ENCODE measurements around the gene KCNH1. TPM values are rescaled to one million over a fixed set of nuclear protein-coding genes. Genes with fewer than 3 reads are reported as not detected.

Gene KCNH1
- total RNA-seq, 5 donors from 2014 or later (not counting 1 experiment from before 2014, with no cell fraction given), result not detected

DNA sequence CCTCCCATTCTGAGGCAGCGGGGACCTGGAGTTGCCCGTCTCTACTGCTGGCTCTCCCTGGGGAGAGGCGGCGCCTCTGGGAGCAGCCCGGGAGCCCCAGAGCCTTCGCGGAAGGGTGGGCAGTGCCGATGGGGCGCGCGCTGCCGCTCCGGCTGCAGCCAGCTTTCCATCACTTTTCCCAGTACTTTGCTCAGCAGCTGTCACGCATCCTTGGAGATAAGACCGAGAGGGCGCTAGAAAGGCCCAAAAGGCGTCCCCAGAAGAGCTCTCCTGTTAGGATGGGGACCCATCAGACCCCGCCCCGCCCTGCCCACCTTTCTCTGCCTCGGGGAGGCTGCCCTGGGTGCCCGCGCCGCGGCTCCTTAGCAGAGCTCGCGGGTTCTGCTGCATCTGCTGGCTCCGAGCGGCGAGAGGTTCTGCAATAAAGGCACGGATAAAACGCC is 534 bp downstream of the KCNH1 start:
- 4% methylated on average over 31 of the region's 31 CpGs for WGBS (ENCODE audit: insufficient coverage)
- DNase-seq (peak in 19 of 35 experiments; percentile 3 to 34 (median 13)), ATAC-seq (replicated peaks in 1 of 4) (peak; percentile 41 to 46 (median 45))
- Histone ChIP-seq H3K4me1 (ENCODE audit: control insufficient read depth in 1 of 2, extremely low read depth in 1 of 2, insufficient read depth in 2 of 2, low read length in 2 of 2) (peaks cover 3 to 17% of the 10 kb centered on the region in 2 experiments), H3K4me3 (ENCODE audit: control insufficient read depth in 1 of 2, extremely low read depth in 1 of 2, low read length in 1 of 2) (peak overlapping the region; percentile 47 to 61), H3K36me3 (ENCODE audit: control insufficient read depth in 2 of 2, extremely low read depth in 1 of 2, insufficient read depth in 1 of 2, low read length in 1 of 2) (no peaks in the 10 kb centered on the region), H3K27me3 (replicated peaks in 1 of 2; ENCODE audit: control insufficient read depth in 2 of 2, extremely low read depth in 1 of 2, insufficient read depth in 2 of 2, low read length in 1 of 2) (peaks cover 12 to 18% of the 10 kb centered on the region in 2 experiments), H3K27ac (ENCODE audit: low read length) (no peak overlapping the region), H3K9me3 (no peaks in the 10 kb centered on the region)
- Mint-ChIP-seq H3K36me3 (no peaks in the 10 kb centered on the region), H3K27ac (no peak overlapping the region), H3K27me3 (peaks cover 37 to 50% of the 10 kb centered on the region in 2 donors), H3K4me1 (peaks cover 8 to 11% (median 11%) of the 10 kb centered on the region in 3 donors), H3K4me3 (peak overlapping the region; percentile 62 to 69 (median 69)), H3K9me3 (no peaks in the 10 kb centered on the region)
- ChIA-PET POLR2A (no interaction called here), CTCF (interaction anchor here (0.6 to 1.8 kb wide), 8 partner anchors 9 to 722 kb away, joined by 3 to 11 read pairs (median 8); no protein-coding TSS in a partner anchor)

DNA sequence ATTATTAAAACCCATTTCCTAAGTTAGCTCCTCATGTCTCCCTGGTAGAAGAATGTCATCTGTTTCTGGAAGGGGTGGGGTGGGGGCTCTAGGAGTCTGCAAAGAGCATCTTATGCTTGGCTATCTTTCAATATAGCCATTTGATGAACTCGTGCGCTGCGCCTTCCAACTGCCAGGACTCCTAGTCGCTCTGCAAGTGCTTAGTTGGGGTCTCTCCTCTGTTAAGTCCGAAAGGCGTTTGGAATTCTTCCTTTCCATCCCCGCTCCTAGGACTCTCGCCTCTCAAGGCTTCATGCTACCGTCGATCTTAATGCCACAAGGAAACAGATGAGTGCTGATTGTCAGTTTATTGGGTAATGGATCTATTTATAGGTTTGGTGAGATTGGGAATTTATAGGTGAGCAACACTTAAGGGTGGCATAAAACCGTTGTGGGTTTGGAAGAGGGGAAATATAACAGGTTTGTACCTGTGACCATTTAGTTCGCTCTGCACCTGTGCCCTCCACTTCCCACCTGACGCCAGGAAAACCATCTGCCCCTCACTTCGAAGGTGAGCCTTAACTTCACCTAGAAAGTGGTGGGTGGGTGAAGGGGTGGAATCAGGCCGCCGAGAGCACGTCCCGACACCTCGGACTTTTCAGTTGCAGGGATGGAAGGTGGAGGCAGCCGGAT is 1.1 kb downstream of the KCNH1 start:
- Mint-ChIP-seq H3K27me3 (peaks cover 37 to 45% of the 10 kb centered on the region in 2 donors), H3K27ac (no peak overlapping the region), H3K36me3 (no peaks in the 10 kb centered on the region), H3K4me1 (peaks cover 8 to 11% (median 11%) of the 10 kb centered on the region in 3 donors), H3K9me3 (no peaks in the 10 kb centered on the region), H3K4me3 (peak overlapping the region in 2 of 3 donors; percentile 8 to 69)
- H3K36me3 ChIP-seq (ENCODE audit: control insufficient read depth in 2 of 2, extremely low read depth in 1 of 2, insufficient read depth in 1 of 2, low read length in 1 of 2), result no peaks in the 10 kb centered on the region
- peaks cover 3 to 17% of the 10 kb centered on the region in 2 experiments for H3K4me1 ChIP-seq (ENCODE audit: control insufficient read depth in 1 of 2, extremely low read depth in 1 of 2, insufficient read depth in 2 of 2, low read length in 2 of 2)
- WGBS (ENCODE audit: insufficient coverage), result 46% methylated on average over 13 of the region's 20 CpGs
- ChIA-PET POLR2A (no interaction called here), CTCF (interaction anchor here (0.5 to 1.0 kb wide), 5 partner anchors 8 to 686 kb away, joined by 3 to 4 read pairs (median 3); no protein-coding TSS in a partner anchor)
- DNase-seq (peak in 1 of 35 experiments; percentile 4), ATAC-seq (replicated peaks in 1 of 4) (no peak)
- no peaks in the 10 kb centered on the region for H3K9me3 ChIP-seq
- H3K27me3 ChIP-seq (replicated peaks in 1 of 2; ENCODE audit: control insufficient read depth in 2 of 2, extremely low read depth in 1 of 2, insufficient read depth in 2 of 2, low read length in 1 of 2), result peaks cover 12 to 17% of the 10 kb centered on the region in 2 experiments
- H3K4me3 ChIP-seq (ENCODE audit: control insufficient read depth in 1 of 2, extremely low read depth in 1 of 2, low read length in 1 of 2), result peak overlapping the region; percentile 47 to 61
- H3K27ac ChIP-seq (ENCODE audit: low read length), result no peak overlapping the region

DNA sequence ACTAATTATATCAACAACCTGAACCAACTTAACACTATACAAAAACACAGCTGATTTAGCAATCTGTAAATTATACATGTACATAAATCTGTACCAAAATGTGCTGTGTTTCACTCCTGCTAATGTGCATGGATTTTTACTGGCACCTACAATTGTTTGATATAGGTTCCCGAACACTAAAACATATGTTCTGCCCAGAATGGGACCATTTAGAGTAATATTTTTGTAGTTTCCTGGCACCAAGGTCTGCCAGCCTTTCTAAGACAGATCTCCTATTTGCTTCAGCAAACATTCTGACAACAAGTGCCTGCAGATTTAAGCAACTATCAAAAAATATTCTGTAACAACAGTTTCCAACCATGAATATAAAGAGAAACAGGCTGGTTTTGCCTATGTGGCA is 4.2 kb downstream of the KCNH1 start:
- H3K9me3 Mint-ChIP-seq, result no peaks in the 10 kb centered on the region
- no CpG with 5 or more reads among the region's 1 CpG for WGBS (ENCODE audit: insufficient coverage)
- no peaks in the 10 kb centered on the region for H3K36me3 Mint-ChIP-seq
- H3K27me3 Mint-ChIP-seq, result peaks cover 34 to 35% of the 10 kb centered on the region in 2 donors
- no peak overlapping the region for H3K27ac Mint-ChIP-seq
- no peak for ATAC-seq (replicated peaks in 1 of 4)
- H3K9me3 ChIP-seq, result no peaks in the 10 kb centered on the region
- no peaks in the 10 kb centered on the region for H3K36me3 ChIP-seq (ENCODE audit: control insufficient read depth in 2 of 2, extremely low read depth in 1 of 2, insufficient read depth in 1 of 2, low read length in 1 of 2)
- H3K4me1 ChIP-seq (ENCODE audit: control insufficient read depth in 1 of 2, extremely low read depth in 1 of 2, insufficient read depth in 2 of 2, low read length in 2 of 2), result peaks cover 3 to 17% of the 10 kb centered on the region in 2 experiments
- CTCF ChIA-PET, result interaction anchor here in 1 of 2 donors (1.2 kb wide), 1 partner anchor 9 kb away, joined by 4 read pairs; no protein-coding TSS in a partner anchor
- no peak overlapping the region for H3K4me3 ChIP-seq (ENCODE audit: control insufficient read depth in 1 of 2, extremely low read depth in 1 of 2, low read length in 1 of 2)
- H3K4me3 Mint-ChIP-seq, result no peak overlapping the region
- DNase-seq, result no peak
- H3K4me1 Mint-ChIP-seq, result peaks cover 7 to 11% (median 11%) of the 10 kb centered on the region in 3 donors
- peaks cover 11 to 17% of the 10 kb centered on the region in 2 experiments for H3K27me3 ChIP-seq (replicated peaks in 1 of 2; ENCODE audit: control insufficient read depth in 2 of 2, extremely low read depth in 1 of 2, insufficient read depth in 2 of 2, low read length in 1 of 2)
- H3K27ac ChIP-seq (ENCODE audit: low read length), result no peak overlapping the region
- POLR2A ChIA-PET, result no interaction called here

DNA sequence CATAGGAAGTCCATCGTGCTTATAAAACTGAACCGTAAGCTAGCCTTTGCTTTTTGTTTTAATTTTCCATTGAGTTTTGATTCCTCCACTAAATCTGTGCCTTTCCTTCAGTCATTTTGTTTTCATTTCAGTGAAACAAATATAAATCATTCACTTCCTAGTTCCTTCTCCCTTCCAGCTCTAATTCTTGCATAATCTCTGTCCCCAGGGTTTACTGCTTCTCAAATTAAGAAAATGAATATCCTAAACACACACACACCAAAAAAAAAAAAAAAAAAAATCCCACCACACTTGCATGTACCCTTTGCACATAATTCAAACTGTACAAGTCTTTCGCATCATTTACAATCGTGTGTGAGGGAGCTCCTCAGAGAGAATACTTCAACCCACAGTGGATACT is 6.8 kb downstream of the KCNH1 start:
- H3K4me3 Mint-ChIP-seq, result no peak overlapping the region
- H3K4me3 ChIP-seq (ENCODE audit: control insufficient read depth in 1 of 2, extremely low read depth in 1 of 2, low read length in 1 of 2), result no peak overlapping the region
- H3K4me1 Mint-ChIP-seq, result no peaks in the 10 kb centered on the region
- no peaks in the 10 kb centered on the region for H3K36me3 Mint-ChIP-seq
- POLR2A ChIA-PET, result no interaction called here
- H3K4me1 ChIP-seq (ENCODE audit: control insufficient read depth in 1 of 2, extremely low read depth in 1 of 2, insufficient read depth in 2 of 2, low read length in 2 of 2), result no peaks in the 10 kb centered on the region
- ATAC-seq (replicated peaks in 1 of 4) (no peak), DNase-seq (no peak)
- no peak overlapping the region for H3K27ac Mint-ChIP-seq
- CTCF ChIA-PET, result interaction anchor here in 1 of 2 donors (0.7 to 0.9 kb wide), 2 partner anchors 9 to 822 kb away, joined by 7 to 10 read pairs; no protein-coding TSS in a partner anchor
- no peaks in the 10 kb centered on the region for H3K9me3 Mint-ChIP-seq
- WGBS (ENCODE audit: insufficient coverage), result 61% methylated on average over 2 of the region's 4 CpGs
- no peak overlapping the region for H3K27ac ChIP-seq (ENCODE audit: low read length)
- no peaks in the 10 kb centered on the region for H3K36me3 ChIP-seq (ENCODE audit: control insufficient read depth in 2 of 2, extremely low read depth in 1 of 2, insufficient read depth in 1 of 2, low read length in 1 of 2)
- peaks cover 10 to 13% of the 10 kb centered on the region in 2 experiments for H3K27me3 ChIP-seq (replicated peaks in 1 of 2; ENCODE audit: control insufficient read depth in 2 of 2, extremely low read depth in 1 of 2, insufficient read depth in 2 of 2, low read length in 1 of 2)
- H3K9me3 ChIP-seq, result no peaks in the 10 kb centered on the region
- H3K27me3 Mint-ChIP-seq, result peaks cover 38 to 48% of the 10 kb centered on the region in 2 donors

DNA sequence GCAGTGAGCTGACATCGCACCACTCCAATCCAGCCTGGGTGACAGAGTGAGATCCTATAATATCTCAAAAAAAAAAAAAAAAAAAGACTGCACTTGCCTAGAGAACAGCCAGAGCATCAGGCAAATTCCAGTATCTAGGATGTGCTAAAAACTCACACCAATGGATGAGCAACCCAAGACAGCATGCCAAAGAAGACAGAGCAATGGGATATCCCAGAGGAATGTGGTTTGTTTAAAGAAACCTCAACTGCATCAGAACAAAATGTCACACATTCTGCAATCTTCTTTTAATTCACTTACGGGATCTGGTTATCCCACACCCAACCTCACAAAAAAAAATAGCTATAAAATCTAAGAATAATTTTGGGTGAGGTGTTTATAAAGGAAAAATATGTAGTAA is 7.3 kb downstream of the KCNH1 start:
- Mint-ChIP-seq H3K36me3 (no peaks in the 10 kb centered on the region), H3K27ac (no peak overlapping the region), H3K4me1 (no peaks in the 10 kb centered on the region), H3K27me3 (peaks cover 36 to 46% of the 10 kb centered on the region in 2 donors), H3K4me3 (no peak overlapping the region), H3K9me3 (no peaks in the 10 kb centered on the region)
- no peaks in the 10 kb centered on the region for H3K4me1 ChIP-seq (ENCODE audit: control insufficient read depth in 1 of 2, extremely low read depth in 1 of 2, insufficient read depth in 2 of 2, low read length in 2 of 2)
- ChIA-PET POLR2A (no interaction called here), CTCF (interaction anchor here (0.5 to 0.9 kb wide), 3 partner anchors 9 to 822 kb away, joined by 4 to 10 read pairs (median 7); no protein-coding TSS in a partner anchor)
- H3K4me3 ChIP-seq (ENCODE audit: control insufficient read depth in 1 of 2, extremely low read depth in 1 of 2, low read length in 1 of 2), result no peak overlapping the region
- no peaks in the 10 kb centered on the region for H3K9me3 ChIP-seq
- ATAC-seq (replicated peaks in 1 of 4), result no peak
- DNase-seq, result no peak
- H3K36me3 ChIP-seq (ENCODE audit: control insufficient read depth in 2 of 2, extremely low read depth in 1 of 2, insufficient read depth in 1 of 2, low read length in 1 of 2), result no peaks in the 10 kb centered on the region
- no peak overlapping the region for H3K27ac ChIP-seq (ENCODE audit: low read length)
- no CpG with 5 or more reads among the region's 2 CpGs for WGBS (ENCODE audit: insufficient coverage)
- H3K27me3 ChIP-seq (replicated peaks in 1 of 2; ENCODE audit: control insufficient read depth in 2 of 2, extremely low read depth in 1 of 2, insufficient read depth in 2 of 2, low read length in 1 of 2), result peaks cover 6 to 13% of the 10 kb centered on the region in 2 experiments

DNA sequence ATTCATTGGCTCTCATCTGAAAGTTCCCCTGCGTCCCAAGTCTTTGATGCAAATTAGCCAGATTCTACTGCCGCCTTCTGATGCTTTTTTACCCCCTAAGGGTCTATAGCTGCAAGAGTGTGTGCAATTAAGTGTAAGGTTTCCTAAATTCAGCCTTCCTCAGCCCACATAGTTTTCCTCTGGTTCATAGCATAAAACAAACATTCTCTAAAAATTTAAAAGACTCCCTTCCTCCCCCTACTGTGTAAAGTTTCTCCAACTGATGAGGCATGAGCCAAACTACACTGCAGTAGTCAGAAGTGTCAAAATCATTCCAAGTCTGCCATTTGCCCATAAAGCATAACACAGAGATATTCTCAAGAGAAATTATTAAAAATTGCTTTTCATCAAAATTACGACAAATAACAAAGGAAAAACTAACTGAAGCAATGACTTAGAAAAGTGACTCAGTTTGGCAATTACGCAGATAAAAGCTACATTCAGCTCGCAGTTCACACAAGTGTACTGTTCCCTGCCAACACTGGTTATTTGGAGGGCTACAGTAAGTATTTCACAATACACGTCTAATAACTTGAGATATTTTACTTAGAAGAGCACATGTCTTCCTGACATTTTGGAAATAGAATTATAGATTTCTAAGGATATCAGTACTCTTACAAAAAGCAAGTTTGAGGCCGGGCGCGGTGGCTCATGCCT is 15.4 kb downstream of the KCNH1 start:
- H3K27me3 ChIP-seq (replicated peaks in 1 of 2; ENCODE audit: control insufficient read depth in 2 of 2, extremely low read depth in 1 of 2, insufficient read depth in 2 of 2, low read length in 1 of 2), result peaks cover 4 to 24% of the 10 kb centered on the region in 2 experiments
- CTCF ChIA-PET, result no interaction called here
- no peaks in the 10 kb centered on the region for H3K4me1 Mint-ChIP-seq
- no peaks in the 10 kb centered on the region for H3K9me3 ChIP-seq
- H3K36me3 ChIP-seq (ENCODE audit: control insufficient read depth in 2 of 2, extremely low read depth in 1 of 2, insufficient read depth in 1 of 2, low read length in 1 of 2), result no peaks in the 10 kb centered on the region
- no peak for DNase-seq
- no peak overlapping the region for H3K27ac Mint-ChIP-seq
- WGBS (ENCODE audit: insufficient coverage), result no CpG with 5 or more reads among the region's 9 CpGs
- H3K4me1 ChIP-seq (ENCODE audit: control insufficient read depth in 1 of 2, extremely low read depth in 1 of 2, insufficient read depth in 2 of 2, low read length in 2 of 2), result no peaks in the 10 kb centered on the region
- no peak for ATAC-seq (replicated peaks in 1 of 4)
- POLR2A ChIA-PET, result no interaction called here
- peaks cover 47 to 54% of the 10 kb centered on the region in 2 donors for H3K27me3 Mint-ChIP-seq
- no peak overlapping the region for H3K4me3 ChIP-seq (ENCODE audit: control insufficient read depth in 1 of 2, extremely low read depth in 1 of 2, low read length in 1 of 2)
- no peak overlapping the region for H3K4me3 Mint-ChIP-seq
- no peaks in the 10 kb centered on the region for H3K9me3 Mint-ChIP-seq
- no peaks in the 10 kb centered on the region for H3K36me3 Mint-ChIP-seq
- H3K27ac ChIP-seq (ENCODE audit: low read length), result no peak overlapping the region
